ENCODE results near the gene GJA1. TPM values are rescaled to one million over a fixed set of nuclear protein-coding genes. Genes with fewer than 3 reads are reported as not detected.

Gene GJA1
- total and polyA plus RNA-seq, 3 experiments from 2014 or later = not detected

- H3K9me3 ChIP-seq (ENCODE audit: low read length) = no peaks in the 10 kb centered on the region
- no peaks in the 10 kb centered on the region for H3K27me3 Mint-ChIP-seq
These were observed 47.3 kb downstream of the GJA1 start for GRCh38 chr6:121482751-121483150.

GRCh38 chr6:121485359-121485811, 49.9 kb downstream of the GJA1 start:
- H3K9me3 ChIP-seq (ENCODE audit: low read length) = no peaks in the 10 kb centered on the region
- Mint-ChIP-seq H3K27ac (no peak overlapping the region), H3K9me3 (no peaks in the 10 kb centered on the region), H3K4me3 (no peak overlapping the region), H3K36me3 (no peaks in the 10 kb centered on the region), H3K27me3 (no peaks in the 10 kb centered on the region), H3K4me1 (no peaks in the 10 kb centered on the region)
- H3K27ac ChIP-seq (ENCODE audit: low read depth, low read length) = no peak overlapping the region
- POLR2A ChIA-PET = no interaction called here
- no peaks in the 10 kb centered on the region for H3K36me3 ChIP-seq (ENCODE audit: insufficient read depth, low read length)
- no peak for DNase-seq
- H3K27me3 ChIP-seq (ENCODE audit: insufficient read depth, low read length, poor library complexity, severe bottlenecking) = no peaks in the 10 kb centered on the region
- H3K4me1 ChIP-seq (ENCODE audit: insufficient read depth, low read length) = no peaks in the 10 kb centered on the region
- H3K4me3 ChIP-seq (ENCODE audit: low read length) = no peak overlapping the region
- CTCF ChIA-PET = no interaction called here

More at GRCh38 chr6:121482751-121483150, 47.3 kb downstream of the GJA1 start:
- no peak overlapping the region for H3K4me3 ChIP-seq (ENCODE audit: low read length)
- no peaks in the 10 kb centered on the region for H3K27me3 ChIP-seq (ENCODE audit: insufficient read depth, low read length, poor library complexity, severe bottlenecking)
- Mint-ChIP-seq H3K9me3 (no peaks in the 10 kb centered on the region), H3K27ac (no peak overlapping the region), H3K36me3 (no peaks in the 10 kb centered on the region), H3K4me3 (no peak overlapping the region), H3K4me1 (no peaks in the 10 kb centered on the region)
- H3K27ac ChIP-seq (ENCODE audit: low read depth, low read length) = no peak overlapping the region
- POLR2A ChIA-PET = no interaction called here
- H3K4me1 ChIP-seq (ENCODE audit: insufficient read depth, low read length) = no peaks in the 10 kb centered on the region
- CTCF ChIA-PET = no interaction called here
- DNase-seq = no peak
- H3K36me3 ChIP-seq (ENCODE audit: insufficient read depth, low read length) = no peaks in the 10 kb centered on the region

GRCh38 chr6:121491576-121491975, 56.1 kb downstream of the GJA1 start:
- H3K4me3 Mint-ChIP-seq = no peak overlapping the region
- no peaks in the 10 kb centered on the region for H3K27me3 Mint-ChIP-seq
- ChIA-PET CTCF (no interaction called here), POLR2A (no interaction called here)
- no peak for DNase-seq
- Histone ChIP-seq H3K4me3 (ENCODE audit: low read length) (no peak overlapping the region), H3K36me3 (ENCODE audit: insufficient read depth, low read length) (no peaks in the 10 kb centered on the region), H3K27me3 (ENCODE audit: insufficient read depth, low read length, poor library complexity, severe bottlenecking) (no peaks in the 10 kb centered on the region), H3K9me3 (ENCODE audit: low read length) (no peaks in the 10 kb centered on the region), H3K27ac (ENCODE audit: low read depth, low read length) (no peak overlapping the region), H3K4me1 (ENCODE audit: insufficient read depth, low read length) (no peaks in the 10 kb centered on the region)
- no peaks in the 10 kb centered on the region for H3K9me3 Mint-ChIP-seq
- no peaks in the 10 kb centered on the region for H3K36me3 Mint-ChIP-seq
- no peaks in the 10 kb centered on the region for H3K4me1 Mint-ChIP-seq
- H3K27ac Mint-ChIP-seq = no peak overlapping the region

GRCh38 chr6:121492536-121492935, 57.1 kb downstream of the GJA1 start:
- Mint-ChIP-seq H3K4me1 (no peaks in the 10 kb centered on the region), H3K36me3 (no peaks in the 10 kb centered on the region), H3K4me3 (no peak overlapping the region), H3K9me3 (no peaks in the 10 kb centered on the region), H3K27ac (no peak overlapping the region), H3K27me3 (no peaks in the 10 kb centered on the region)
- Histone ChIP-seq H3K9me3 (ENCODE audit: low read length) (no peaks in the 10 kb centered on the region), H3K36me3 (ENCODE audit: insufficient read depth, low read length) (no peaks in the 10 kb centered on the region), H3K27me3 (ENCODE audit: insufficient read depth, low read length, poor library complexity, severe bottlenecking) (no peaks in the 10 kb centered on the region), H3K4me3 (ENCODE audit: low read length) (no peak overlapping the region), H3K27ac (ENCODE audit: low read depth, low read length) (no peak overlapping the region), H3K4me1 (ENCODE audit: insufficient read depth, low read length) (no peaks in the 10 kb centered on the region)
- ChIA-PET CTCF (no interaction called here), POLR2A (no interaction called here)
- DNase-seq = no peak

GRCh38 chr6:121497970-121498375, 62.5 kb downstream of the GJA1 start:
- Mint-ChIP-seq H3K27me3 (no peaks in the 10 kb centered on the region), H3K9me3 (no peaks in the 10 kb centered on the region), H3K36me3 (no peaks in the 10 kb centered on the region), H3K4me3 (no peak overlapping the region), H3K27ac (peak overlapping the region in 1 of 8 donors; percentile 21), H3K4me1 (no peaks in the 10 kb centered on the region)
- POLR2A ChIA-PET = no interaction called here
- no peaks in the 10 kb centered on the region for H3K36me3 ChIP-seq (ENCODE audit: insufficient read depth, low read length)
- no peak overlapping the region for H3K4me3 ChIP-seq (ENCODE audit: low read length)
- DNase-seq = no peak
- no peaks in the 10 kb centered on the region for H3K27me3 ChIP-seq (ENCODE audit: insufficient read depth, low read length, poor library complexity, severe bottlenecking)
- no peak overlapping the region for H3K27ac ChIP-seq (ENCODE audit: low read depth, low read length)
- H3K9me3 ChIP-seq (ENCODE audit: low read length) = no peaks in the 10 kb centered on the region
- no peaks in the 10 kb centered on the region for H3K4me1 ChIP-seq (ENCODE audit: insufficient read depth, low read length)
- CTCF ChIA-PET = no interaction called here

GRCh38 chr6:121498481-121499276, 63.2 kb downstream of the GJA1 start:
- H3K4me1 Mint-ChIP-seq = no peaks in the 10 kb centered on the region
- POLR2A ChIA-PET = no interaction called here

More at GRCh38 chr6:121498481-121499276, 63.2 kb downstream of the GJA1 start:
- H3K4me3 ChIP-seq (ENCODE audit: low read length) = no peak overlapping the region
- DNase-seq = no peak
- H3K4me1 ChIP-seq (ENCODE audit: insufficient read depth, low read length) = no peaks in the 10 kb centered on the region
- Mint-ChIP-seq H3K9me3 (no peaks in the 10 kb centered on the region), H3K27me3 (no peaks in the 10 kb centered on the region), H3K4me3 (no peak overlapping the region), H3K36me3 (no peaks in the 10 kb centered on the region), H3K27ac (peak overlapping the region in 1 of 8 donors; percentile 72)
- H3K9me3 ChIP-seq (ENCODE audit: low read length) = no peaks in the 10 kb centered on the region
- CTCF ChIA-PET = no interaction called here
- H3K27me3 ChIP-seq (ENCODE audit: insufficient read depth, low read length, poor library complexity, severe bottlenecking) = no peaks in the 10 kb centered on the region
- H3K27ac ChIP-seq (ENCODE audit: low read depth, low read length) = no peak overlapping the region
- H3K36me3 ChIP-seq (ENCODE audit: insufficient read depth, low read length) = no peaks in the 10 kb centered on the region

Other genes with a start within 250 kb of the GJA1 start
- 1 to 10 TPM; 4.9 to 6.6 TPM for gene TBC1D32, start 101.2 kb upstream of the GJA1 start, total RNA-seq
- gene TBC1D32, start 101.2 kb upstream of the GJA1 start, polyA plus RNA-seq = 2.7 TPM